Nucleus accumbens (tissue), 56 donors: ENCODE results near the gene CHRM5.

Experiments
- DNase-seq, 56 donors: peaks; one replicate each; lab custom pipeline; 2025; lab: John Stamatoyannopoulos, UW

Gene CHRM5

GRCh38 chr15:33968224-33968623, at the start of gene CHRM5:
CHRM5 (plus strand) TSS chr15:33968497; CDS start chr15:34062718, 94,221 bp downstream.
- no peak for DNase-seq

- no peak for DNase-seq
Observed at GRCh38 chr15:33923446-33923845, 44.9 kb upstream of the CHRM5 start.

- DNase-seq: no peak
Observed at GRCh38 chr15:33926260-33926659, 42.0 kb upstream of the CHRM5 start.

- no peak for DNase-seq
Observed at GRCh38 chr15:33932734-33933133, 35.6 kb upstream of the CHRM5 start.

- DNase-seq: no peak
Observed at GRCh38 chr15:33934396-33934795, 33.9 kb upstream of the CHRM5 start.

- DNase-seq: no peak
Observed at GRCh38 chr15:33934921-33935320, 33.4 kb upstream of the CHRM5 start.

GRCh38 chr15:33941279-33942063, 26.8 kb upstream of the CHRM5 start:
- no peak for DNase-seq

GRCh38 chr15:33946152-33946551, 22.1 kb upstream of the CHRM5 start:
- no peak for DNase-seq

- no peak for DNase-seq
Observed at GRCh38 chr15:33955945-33956344, 12.4 kb upstream of the CHRM5 start.

GRCh38 chr15:33956397-33956796, 11.9 kb upstream of the CHRM5 start:
- no peak for DNase-seq

GRCh38 chr15:33959844-33960548, 8.3 kb upstream of the CHRM5 start:
- peak in 1 of 56 donors; percentile 1 for DNase-seq

GRCh38 chr15:33960549-33960935, 7.8 kb upstream of the CHRM5 start:
- DNase-seq: no peak

GRCh38 chr15:33963831-33964664, 4.2 kb upstream of the CHRM5 start:
- no peak for DNase-seq

- no peak for DNase-seq
Observed at GRCh38 chr15:33964665-33965040, 3.6 kb upstream of the CHRM5 start.

GRCh38 chr15:33968821-33969220, 524 bp downstream of the CHRM5 start:
- no peak for DNase-seq

GRCh38 chr15:33971811-33972210, 3.5 kb downstream of the CHRM5 start:
- DNase-seq: no peak

GRCh38 chr15:33975022-33975565, 6.8 kb downstream of the CHRM5 start:
- DNase-seq: no peak

- DNase-seq: peak in 10 of 56 donors; percentile 3 to 69 (median 20)
Observed at GRCh38 chr15:33980159-33980558, 11.9 kb downstream of the CHRM5 start.

GRCh38 chr15:33982516-33982915, 14.2 kb downstream of the CHRM5 start:
- DNase-seq: no peak

- DNase-seq: peak in 7 of 56 donors; percentile 6 to 51 (median 18)
Observed at GRCh38 chr15:33985287-33985686, 17.0 kb downstream of the CHRM5 start.

- DNase-seq: no peak
Observed at GRCh38 chr15:33985751-33986150, 17.5 kb downstream of the CHRM5 start.
